ENCODE results near the gene PGA4.
"Not testable (repeated sequence)": the region's sequence is repeated elsewhere in the genome, so short reads cannot be mapped to it uniquely, and the experiment has no call there.

- TF ChIP-seq POLR2A, CTCF (IDR thresholded peaks at IDR 0.05): not testable (repeated sequence)
Measured at GRCh38 chr11:61210629-61211028, 11.5 kb upstream of the PGA4 start.

Data from lower leg skin (tissue), 3 donors.